HG02623 (cell line): ENCODE results near the gene FAF2.
"Not testable (repeated sequence)": the region's sequence is repeated elsewhere in the genome, so short reads cannot be mapped to it uniquely, and the experiment has no call there.

Experiments used
- ATAC-seq: cut with Tn5 transposase; IDR thresholded peaks from one replicate; pipeline ENCODE4 v1.9.1; 2021; ENCODE audit warnings: moderate library complexity; ENCODE audit not compliant: unreplicated experiment

The FAF2 gene

DNA sequence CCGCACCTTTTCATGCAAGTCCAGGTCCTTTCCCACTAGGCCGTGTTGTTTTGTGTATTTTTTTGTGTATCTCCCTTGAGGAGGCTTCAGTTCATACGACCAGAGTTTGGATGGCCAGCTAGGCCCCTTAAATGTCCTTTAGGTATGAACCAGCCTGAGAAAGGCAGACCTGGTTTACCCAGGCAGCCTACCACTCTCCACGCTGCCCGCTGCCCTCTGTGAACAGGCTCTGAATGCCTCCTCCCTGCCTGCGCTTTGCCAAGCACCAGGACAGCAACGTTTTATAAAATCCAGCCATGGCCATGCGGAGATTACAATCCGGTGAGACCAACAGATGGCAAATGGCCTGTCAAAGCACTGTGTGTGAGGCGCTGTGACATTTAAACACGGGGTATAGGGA lies 31.2 kb upstream of the FAF2 start:
- no peak for ATAC-seq

DNA sequence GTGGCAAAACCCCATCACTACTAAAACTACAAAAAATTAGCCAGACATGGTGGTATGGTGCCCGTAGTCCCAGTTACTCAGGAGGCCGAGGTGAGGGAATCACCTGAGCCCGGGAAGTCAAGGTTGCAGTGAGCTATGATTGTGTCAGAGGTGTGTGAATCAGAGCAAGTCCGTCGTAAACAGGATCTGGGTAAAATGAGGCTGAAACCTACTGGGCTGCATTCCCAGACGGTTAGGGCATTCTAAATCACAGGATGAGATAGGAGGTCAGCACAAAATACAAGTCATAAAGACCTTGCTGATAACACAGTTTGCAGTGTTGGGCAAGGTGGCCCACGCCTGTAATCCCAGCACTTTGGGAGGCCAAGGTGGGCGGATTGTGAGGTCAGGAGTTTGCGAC lies 29.9 kb upstream of the FAF2 start:
- no peak for ATAC-seq

- ATAC-seq = no peak
Observed at GRCh38 chr5:176420086-176420485, 28.1 kb upstream of the FAF2 start.

DNA sequence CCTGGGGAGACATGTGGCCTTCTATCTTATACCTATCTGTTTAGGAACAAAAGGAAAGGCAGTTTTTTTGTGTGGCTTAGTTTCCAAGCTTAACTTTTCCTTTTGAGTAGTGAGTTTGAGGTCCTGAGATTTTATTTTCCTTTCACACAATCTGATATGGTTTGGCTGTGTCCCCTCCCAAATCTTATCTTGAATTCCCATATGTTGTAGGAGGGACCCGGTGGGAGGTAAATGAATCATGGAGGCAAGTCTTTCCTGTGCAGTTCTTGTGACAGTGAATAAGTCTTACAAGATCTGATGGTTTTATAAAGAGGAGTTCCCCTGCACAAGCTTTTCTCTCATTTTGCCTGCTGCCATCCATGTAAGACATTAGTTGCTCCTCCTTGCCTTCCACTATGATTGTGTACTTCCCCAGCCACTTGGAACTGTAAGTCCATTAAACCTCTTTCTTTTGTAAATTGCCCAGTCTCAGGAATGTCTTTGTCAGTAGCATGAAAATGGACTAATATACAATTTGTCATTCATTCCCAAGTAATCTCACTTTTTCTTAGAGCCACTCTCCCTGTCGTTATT lies 27.1 kb upstream of the FAF2 start:
- no peak for ATAC-seq

- no peak for ATAC-seq
Observed at GRCh38 chr5:176424181-176424580, 24.0 kb upstream of the FAF2 start.

- no peak for ATAC-seq
Observed at GRCh38 chr5:176425138-176425537, 23.0 kb upstream of the FAF2 start.

- ATAC-seq = no peak
Observed at GRCh38 chr5:176425791-176426190, 22.4 kb upstream of the FAF2 start.

DNA sequence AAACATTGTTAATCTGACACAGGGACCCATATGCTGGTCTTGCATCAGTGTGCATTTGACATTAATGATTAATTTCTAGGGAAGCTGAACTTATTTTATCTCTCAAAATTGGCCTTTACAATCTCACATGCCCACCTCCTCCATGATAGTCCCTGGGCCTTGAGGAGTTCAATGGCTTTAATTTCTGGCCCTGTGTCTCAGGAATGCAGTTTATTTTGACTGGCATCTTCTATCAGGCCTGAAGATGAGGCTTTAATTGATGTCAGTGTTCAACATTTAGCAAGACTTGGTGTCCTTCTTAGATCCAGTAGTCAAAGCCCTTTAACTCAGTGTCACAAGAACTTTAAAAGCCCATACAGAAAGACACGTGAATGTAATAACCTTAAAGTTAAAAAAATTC lies 21.3 kb upstream of the FAF2 start:
- no peak for ATAC-seq

DNA sequence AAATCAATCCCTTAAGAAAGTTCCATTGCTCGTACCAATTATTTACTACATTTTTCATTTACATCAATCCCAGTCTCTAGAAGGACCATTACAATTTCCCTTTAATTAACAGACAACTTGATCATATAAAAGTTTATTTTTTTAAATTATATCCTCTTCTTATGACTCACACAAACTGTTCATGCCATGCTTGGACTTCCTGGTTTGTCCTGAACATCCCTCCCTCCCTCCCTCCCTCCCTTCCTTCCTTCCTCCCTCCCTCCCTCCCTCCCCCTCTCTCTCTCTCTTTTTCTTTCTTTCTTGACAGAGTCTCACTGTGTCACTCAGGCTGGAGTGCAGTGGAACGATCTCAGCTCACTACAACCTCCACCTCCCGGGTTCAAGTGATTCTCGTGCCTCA lies 20.2 kb upstream of the FAF2 start:
- ATAC-seq = no peak

GRCh38 chr5:176429972-176430371 lies 18.2 kb upstream of the FAF2 start:
- ATAC-seq = no peak

DNA sequence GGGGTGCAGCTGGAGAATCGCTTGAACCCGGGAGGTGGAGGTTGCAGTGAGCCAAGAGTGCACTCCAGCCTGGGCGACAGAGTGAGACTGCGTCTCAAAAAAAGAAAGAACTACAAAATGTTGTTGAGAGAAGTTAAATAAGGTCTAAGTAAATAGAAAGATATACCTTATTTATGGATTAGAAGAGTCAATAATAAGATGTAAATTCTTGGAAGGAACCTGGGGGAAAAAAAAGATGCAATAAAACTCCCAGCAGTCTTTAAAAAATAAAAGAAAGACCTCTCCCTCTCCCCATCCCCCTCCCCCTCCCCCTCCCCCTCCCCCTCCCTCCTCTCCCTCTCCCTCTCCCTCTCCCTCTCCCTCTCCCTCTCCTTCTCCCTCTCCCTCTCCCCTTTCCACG lies 15.5 kb upstream of the FAF2 start:
- ATAC-seq = no peak

GRCh38 chr5:176436656-176437055 lies 11.5 kb upstream of the FAF2 start:
- ATAC-seq = no peak

DNA sequence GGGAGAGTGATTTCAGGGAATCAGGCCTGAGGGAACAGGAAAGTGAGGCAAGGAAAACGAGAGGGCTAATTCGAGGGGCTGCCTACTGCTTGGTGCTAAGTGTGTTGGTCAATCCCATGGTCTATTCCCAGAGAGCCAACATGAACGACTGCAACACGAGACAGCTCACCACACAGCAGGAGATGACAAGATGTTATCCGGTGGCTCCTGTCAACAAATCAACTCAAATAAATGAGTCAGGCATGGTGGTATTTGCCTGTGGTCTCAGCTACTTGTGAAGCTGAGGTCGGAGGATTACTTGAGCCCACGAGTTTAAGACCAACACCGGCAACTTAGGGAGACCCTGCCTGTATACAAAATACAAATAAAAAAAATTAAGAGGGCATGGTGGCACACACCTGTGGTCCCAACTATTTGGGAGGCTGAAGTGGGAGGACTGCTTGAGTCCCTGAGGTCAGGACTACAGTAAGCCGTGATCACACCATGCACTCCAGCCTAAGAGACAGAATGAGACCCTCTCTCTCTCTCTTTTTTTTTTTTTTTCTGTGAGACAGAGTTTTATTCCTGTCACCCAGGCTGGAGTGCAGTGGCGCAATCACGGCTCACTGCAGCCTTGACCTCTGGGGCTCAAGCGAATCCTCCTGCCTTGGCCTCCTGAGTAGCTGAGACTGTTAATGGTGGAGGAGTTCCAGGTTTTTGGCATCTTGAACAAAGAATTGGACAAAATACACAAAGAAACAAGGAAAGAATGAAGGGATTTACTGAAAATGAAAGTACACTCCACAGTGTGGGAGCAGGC lies 9.0 kb upstream of the FAF2 start:
- ATAC-seq = no peak

DNA sequence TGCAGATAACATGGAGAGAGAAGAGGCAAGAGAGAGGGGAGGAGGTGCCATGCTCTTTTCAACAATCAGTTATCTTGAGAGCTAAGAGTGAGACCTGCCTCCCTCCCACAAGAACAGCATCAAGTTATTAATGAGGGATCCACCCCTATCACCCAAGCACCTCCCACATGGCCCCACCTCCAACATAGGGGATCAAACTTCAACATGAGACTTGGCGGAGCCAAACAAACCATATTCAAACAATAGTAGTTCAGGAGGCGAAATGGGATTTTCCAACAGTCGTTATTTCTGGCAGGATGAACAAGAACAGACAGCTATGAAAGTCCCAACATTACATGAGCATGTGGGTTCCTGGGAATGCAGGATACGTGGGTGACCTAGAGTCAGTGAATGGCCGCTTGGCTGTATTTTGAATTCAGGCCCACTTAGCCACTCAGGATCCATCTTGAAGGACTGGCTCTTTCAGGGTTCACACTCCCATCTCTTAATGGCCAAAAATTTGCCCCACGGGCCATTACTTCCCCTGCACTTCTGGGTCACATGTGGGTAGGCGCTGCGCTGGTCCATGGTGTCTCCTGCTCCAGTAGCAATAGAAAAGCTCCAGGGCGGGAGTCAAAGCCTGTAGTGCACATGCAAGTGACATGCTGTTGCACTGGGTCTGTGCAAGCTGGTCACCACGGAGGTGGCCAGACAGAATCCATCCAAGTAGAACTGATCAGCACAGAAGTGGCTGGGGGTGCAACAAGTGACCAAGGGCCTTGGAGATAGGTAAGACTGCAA lies 7.1 kb upstream of the FAF2 start:
- no peak for ATAC-seq

DNA sequence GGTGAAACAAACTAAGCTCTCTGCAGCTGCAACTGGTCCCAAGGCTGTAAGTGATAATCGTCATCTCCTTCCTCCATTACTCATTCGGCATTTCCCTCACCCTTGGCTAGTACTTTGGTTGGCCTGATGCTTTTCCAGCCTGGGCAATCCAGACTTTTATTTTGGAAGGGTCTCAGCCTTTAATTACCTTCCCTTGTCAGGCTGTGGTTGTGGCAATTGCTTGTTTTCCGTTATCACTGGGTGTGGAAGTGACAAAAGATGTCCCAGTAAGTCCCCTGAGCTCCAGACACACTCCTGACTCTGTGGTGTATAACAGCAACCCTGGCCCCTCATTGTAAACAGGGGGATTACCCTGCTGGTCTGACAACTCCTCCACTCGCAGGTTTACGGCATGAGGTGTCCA lies 6.3 kb upstream of the FAF2 start:
- no peak for ATAC-seq

GRCh38 chr5:176442911-176443310 lies 5.3 kb upstream of the FAF2 start:
- ATAC-seq = not testable (repeated sequence)

- no peak for ATAC-seq
Observed at GRCh38 chr5:176444742-176445141, 3.4 kb upstream of the FAF2 start.

DNA sequence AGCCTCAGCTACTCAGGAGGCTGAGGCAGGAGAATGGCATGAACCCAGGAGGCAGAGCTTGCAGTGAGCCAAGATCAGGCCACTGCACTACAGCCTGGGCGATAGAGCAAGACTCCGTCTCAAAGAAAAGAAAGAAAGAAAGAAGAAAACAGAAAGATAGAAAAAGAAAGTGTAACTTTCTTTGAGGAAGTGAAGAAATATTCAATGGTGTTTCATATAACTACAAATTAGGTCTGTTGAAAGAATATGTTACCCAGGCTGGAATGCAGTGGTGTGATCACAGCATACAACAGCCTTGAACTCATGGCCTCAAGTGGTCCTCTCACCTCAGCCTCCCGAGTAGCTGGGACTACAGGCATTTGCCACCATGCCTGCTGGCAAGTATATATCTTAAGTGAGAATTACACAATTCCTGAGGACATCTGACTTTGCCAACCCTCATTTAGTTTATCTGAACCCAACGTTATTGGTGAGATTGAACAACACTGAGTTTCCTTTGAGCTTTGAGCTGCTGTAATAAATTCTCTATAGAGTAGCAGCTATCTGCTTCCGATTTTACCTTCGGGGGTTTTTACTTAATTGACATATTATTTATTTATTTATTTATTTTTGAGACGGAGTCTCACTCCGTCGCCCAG lies 2.0 kb upstream of the FAF2 start:
- no peak for ATAC-seq

- no peak for ATAC-seq
Observed at GRCh38 chr5:176446884-176447590, 1.1 kb upstream of the FAF2 start.

GRCh38 chr5:176447591-176447977 lies 601 bp upstream of the FAF2 start:
- ATAC-seq = peak; percentile 17

DNA sequence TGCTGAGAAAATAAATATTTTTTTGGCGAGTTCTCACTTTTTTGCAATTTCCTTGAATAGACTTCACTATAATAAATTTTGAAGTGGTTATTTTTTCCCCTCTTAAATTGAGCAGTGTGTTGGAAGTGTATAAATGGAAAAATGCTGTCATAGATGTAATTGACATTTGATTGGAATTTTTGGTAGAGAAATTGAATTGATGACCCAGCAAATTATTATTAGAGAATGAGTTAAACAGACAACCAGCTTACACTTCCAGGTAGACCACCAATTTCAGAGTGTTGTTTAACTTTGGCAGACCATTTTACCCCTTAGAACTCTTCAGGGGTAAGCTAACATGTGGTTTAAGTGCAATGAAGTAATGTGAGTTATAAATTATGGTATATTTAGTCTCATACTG lies 1.9 kb downstream of the FAF2 start:
- no peak for ATAC-seq
